ENCODE data around the gene CTSD.

- TF ChIP-seq ELK1 (IDR thresholded peaks at IDR 0.05; ENCODE audit: low read depth, low read length) (no peak), CTCF (IDR thresholded peaks at IDR 0.05) (no peak), JUN (IDR thresholded peaks at IDR 0.05) (0 out of 5 replicates have a peak, but pooled peaks of 1 of the 2 experiments have one; percentile 24), RFX5 (IDR thresholded peaks at IDR 0.05) (no peak), MYC (IDR thresholded peaks at IDR 0.05; ENCODE audit: borderline replicate concordance, low read length) (no peak), MAX (IDR thresholded peaks at IDR 0.05) (no peak), HOXB13 (CRISPR knock-in tag; IDR thresholded peaks at IDR 0.05; ENCODE audit: low read depth) (no peak), E2F6 (IDR thresholded peaks at IDR 0.05; ENCODE audit: borderline replicate concordance, low read depth) (no peak), KDM1A (IDR thresholded peaks at IDR 0.05; ENCODE audit: low read depth) (no peak), HDAC2 (IDR thresholded peaks at IDR 0.05) (no peak), REST (IDR thresholded peaks at IDR 0.05) (no peak), POLR2A (IDR thresholded peaks at IDR 0.05; ENCODE audit: low read length) (no peak), EHF (CRISPR knock-in tag; IDR thresholded peaks at IDR 0.05) (no peak), SMC3 (IDR thresholded peaks at IDR 0.05) (no peak)
Observed at GRCh38 chr11:1771700-1772099, 8.0 kb upstream of the CTSD start.

Data from A549 (cell line).